Nephron (organoid): ENCODE measurements around the gene EIF3A.

Experiments
- H3K27ac Mint-ChIP-seq, 3 experiments: 2 replicates each; pipeline ENCODE4 v1.8.0; 2020; ENCODE audit warnings: mixed read lengths in 3 of 3, mild to moderate bottlenecking in 2 of 3, moderate library complexity in 1 of 3
- H3K27me3 Mint-ChIP-seq: 2 replicates; pipeline ENCODE4 v1.8.0; 2021; ENCODE audit warnings: low read depth, mild to moderate bottlenecking, moderate library complexity, mixed read lengths
- H3K36me3 Mint-ChIP-seq: 2 replicates; pipeline ENCODE4 v1.8.0; 2020; ENCODE audit warnings: low read depth, mixed read lengths
- H3K4me1 Mint-ChIP-seq: 2 replicates; pipeline ENCODE4 v1.8.0; 2020; ENCODE audit warnings: mixed read lengths
- H3K4me3 Mint-ChIP-seq, 3 experiments: 2 replicates each; pipeline ENCODE4 v1.8.0; 2020; ENCODE audit warnings: mild to moderate bottlenecking in 3 of 3, mixed read lengths in 3 of 3, moderate library complexity in 2 of 3
- H3K9me3 Mint-ChIP-seq: 2 replicates; pipeline ENCODE4 v1.8.0; 2020; ENCODE audit warnings: mixed read lengths
- CTCF ChIP-seq, 3 experiments: fragments of 200-600 bp; sonication (generic); IDR thresholded peaks; one replicate each; pipeline ENCODE4 v1.5.0; 2021; ENCODE audit warnings: antibody characterized with exemption in 3 of 3; ENCODE audit not compliant: unreplicated experiment in 3 of 3

The EIF3A gene

GRCh38 chr10:118994321-118994720, 86.3 kb downstream of the EIF3A start:
- no peak overlapping the region for H3K4me3 Mint-ChIP-seq
- TF ChIP-seq CTCF (IDR thresholded peaks at IDR 0.05; ENCODE audit: unreplicated experiment in 3 of 3) = no peak
- peaks cover 15% of the 10 kb centered on the region for H3K27me3 Mint-ChIP-seq
- H3K36me3 Mint-ChIP-seq = no peaks in the 10 kb centered on the region
- H3K9me3 Mint-ChIP-seq = peaks cover 10% of the 10 kb centered on the region
- H3K4me1 Mint-ChIP-seq = peaks cover 6% of the 10 kb centered on the region
- no peak overlapping the region for H3K27ac Mint-ChIP-seq

GRCh38 chr10:118993214-118993613, 87.4 kb downstream of the EIF3A start:
- H3K36me3 Mint-ChIP-seq = no peaks in the 10 kb centered on the region
- H3K4me1 Mint-ChIP-seq = peaks cover 6% of the 10 kb centered on the region
- TF ChIP-seq CTCF (IDR thresholded peaks at IDR 0.05; ENCODE audit: unreplicated experiment in 3 of 3) = no peak
- no peak overlapping the region for H3K27ac Mint-ChIP-seq
- H3K9me3 Mint-ChIP-seq = peaks cover 16% of the 10 kb centered on the region
- H3K27me3 Mint-ChIP-seq = peaks cover 15% of the 10 kb centered on the region
- H3K4me3 Mint-ChIP-seq = no peak overlapping the region

- H3K4me1 Mint-ChIP-seq = peaks cover 6% of the 10 kb centered on the region
- H3K9me3 Mint-ChIP-seq = peaks cover 11% of the 10 kb centered on the region
- TF ChIP-seq CTCF (IDR thresholded peaks at IDR 0.05; ENCODE audit: unreplicated experiment in 3 of 3) = no peak
- H3K4me3 Mint-ChIP-seq = no peak overlapping the region
- no peaks in the 10 kb centered on the region for H3K36me3 Mint-ChIP-seq
- no peak overlapping the region for H3K27ac Mint-ChIP-seq
- peaks cover 12% of the 10 kb centered on the region for H3K27me3 Mint-ChIP-seq
Observed at GRCh38 chr10:118992496-118992895, 88.1 kb downstream of the EIF3A start.

- H3K36me3 Mint-ChIP-seq = peaks cover 4% of the 10 kb centered on the region
- peaks cover 6% of the 10 kb centered on the region for H3K4me1 Mint-ChIP-seq
- peaks cover 12% of the 10 kb centered on the region for H3K27me3 Mint-ChIP-seq
- H3K9me3 Mint-ChIP-seq = peaks cover 16% of the 10 kb centered on the region
- no peak overlapping the region for H3K27ac Mint-ChIP-seq
- TF ChIP-seq CTCF (IDR thresholded peaks at IDR 0.05; ENCODE audit: unreplicated experiment in 3 of 3) = no peak
- no peak overlapping the region for H3K4me3 Mint-ChIP-seq
Observed at GRCh38 chr10:118990326-118990725, 90.3 kb downstream of the EIF3A start.

GRCh38 chr10:118986815-118987790, 93.5 kb downstream of the EIF3A start:
- Mint-ChIP-seq H3K4me3 (no peak overlapping the region), H3K36me3 (peaks cover 4% of the 10 kb centered on the region), H3K9me3 (peaks cover 24% of the 10 kb centered on the region), H3K27ac (no peak overlapping the region), H3K27me3 (peaks cover 5% of the 10 kb centered on the region), H3K4me1 (peaks cover 6% of the 10 kb centered on the region)
- no peak for TF ChIP-seq CTCF (IDR thresholded peaks at IDR 0.05; ENCODE audit: unreplicated experiment in 3 of 3)

GRCh38 chr10:118985576-118985975, 95.0 kb downstream of the EIF3A start:
- no peak for TF ChIP-seq CTCF (IDR thresholded peaks at IDR 0.05; ENCODE audit: unreplicated experiment in 3 of 3)
- peaks cover 4% of the 10 kb centered on the region for H3K36me3 Mint-ChIP-seq
- no peak overlapping the region for H3K4me3 Mint-ChIP-seq
- peaks cover 24% of the 10 kb centered on the region for H3K9me3 Mint-ChIP-seq
- no peak overlapping the region for H3K27ac Mint-ChIP-seq
- no peaks in the 10 kb centered on the region for H3K27me3 Mint-ChIP-seq
- H3K4me1 Mint-ChIP-seq = peaks cover 5% of the 10 kb centered on the region
